Measurements from ENCODE around the gene PRKCH. TPM values are rescaled to one million over a fixed set of nuclear protein-coding genes. Genes with fewer than 3 reads are reported as not detected.

The PRKCH gene
- total and polyA plus RNA-seq, 4 donors = 1.8 to 77.2 (median 33.6) TPM

- DNase-seq = no peak
- 54 to 56% methylated on average over 5 of the region's 5 CpGs for WGBS, 2 donors
- peaks cover 9 to 17% of the 10 kb centered on the region in 2 donors for H3K4me1 ChIP-seq (ENCODE audit: control insufficient read depth in 1 of 2, insufficient read depth in 2 of 2, low read length in 2 of 2)
- H3K27ac ChIP-seq (ENCODE audit: low read depth in 1 of 2, low read length in 2 of 2) = peak overlapping the region; percentile 80 to 87
- no peaks in the 10 kb centered on the region for H3K9me3 ChIP-seq (ENCODE audit: control insufficient read depth, low read length)
- no peak for ATAC-seq (ENCODE audit: low FRiP score)
- H3K27me3 ChIP-seq (ENCODE audit: control insufficient read depth in 1 of 2, insufficient read depth in 2 of 2, low read length in 1 of 2) = no peaks in the 10 kb centered on the region
- intact Hi-C loops (cut with DNase I) = loop anchor here (2.0 to 5.0 kb wide), 6 partner anchors 24 to 110 kb away; partner anchors contain the start of gene HIF1A (in 2 of the 2)
- H3K36me3 ChIP-seq (ENCODE audit: control insufficient read depth in 1 of 2, insufficient read depth in 2 of 2, low read length in 1 of 2) = no peaks in the 10 kb centered on the region
- H3K4me3 ChIP-seq (ENCODE audit: low read length in 2 of 2) = no peak overlapping the region
Observed at GRCh38 chr14:61587081-61587713, 265.8 kb downstream of the PRKCH start.

- Histone ChIP-seq H3K9me3 (ENCODE audit: control insufficient read depth, low read length) (no peaks in the 10 kb centered on the region), H3K4me1 (ENCODE audit: control insufficient read depth in 1 of 2, insufficient read depth in 2 of 2, low read length in 2 of 2) (peaks cover 9 to 17% of the 10 kb centered on the region in 2 donors), H3K27me3 (ENCODE audit: control insufficient read depth in 1 of 2, insufficient read depth in 2 of 2, low read length in 1 of 2) (no peaks in the 10 kb centered on the region), H3K27ac (ENCODE audit: low read depth in 1 of 2, low read length in 2 of 2) (peak overlapping the region; percentile 70 to 79), H3K36me3 (ENCODE audit: control insufficient read depth in 1 of 2, insufficient read depth in 2 of 2, low read length in 1 of 2) (no peaks in the 10 kb centered on the region), H3K4me3 (ENCODE audit: low read length in 2 of 2) (no peak overlapping the region)
- intact Hi-C loops (cut with DNase I) = loop anchor here (5.0 kb wide), 4 partner anchors 36 to 111 kb away; partner anchors contain the start of gene HIF1A (in 1 of the 2)
- ATAC-seq (ENCODE audit: low FRiP score) (peak; percentile 50), DNase-seq (peak in 1 of 2 donors; percentile 76)
- WGBS, 2 donors = 26 to 36% methylated on average over 6 of the region's 6 CpGs
Observed at GRCh38 chr14:61588419-61588901, 267.1 kb downstream of the PRKCH start.

- Histone ChIP-seq H3K4me1 (ENCODE audit: control insufficient read depth in 1 of 2, insufficient read depth in 2 of 2, low read length in 2 of 2) (peaks cover 9 to 17% of the 10 kb centered on the region in 2 donors), H3K4me3 (ENCODE audit: low read length in 2 of 2) (no peak overlapping the region), H3K27ac (ENCODE audit: low read depth in 1 of 2, low read length in 2 of 2) (no peak overlapping the region), H3K9me3 (ENCODE audit: control insufficient read depth, low read length) (no peaks in the 10 kb centered on the region), H3K36me3 (ENCODE audit: control insufficient read depth in 1 of 2, insufficient read depth in 2 of 2, low read length in 1 of 2) (no peaks in the 10 kb centered on the region), H3K27me3 (ENCODE audit: control insufficient read depth in 1 of 2, insufficient read depth in 2 of 2, low read length in 1 of 2) (no peaks in the 10 kb centered on the region)
- intact Hi-C loops (cut with DNase I) = loop anchor here (5.0 kb wide), 4 partner anchors 38 to 113 kb away; partner anchors contain the start of gene HIF1A (in 1 of the 2)
- ATAC-seq (ENCODE audit: low FRiP score) = no peak
- 86 to 90% methylated on average over 12 of the region's 12 CpGs for WGBS, 2 donors
- DNase-seq = no peak
Observed at GRCh38 chr14:61589691-61590581, 268.6 kb downstream of the PRKCH start.

GRCh38 chr14:61591862-61592261 is 270.5 kb downstream of the PRKCH start:
- no peak overlapping the region for H3K27ac ChIP-seq (ENCODE audit: low read depth in 1 of 2, low read length in 2 of 2)
- WGBS, 2 donors = 97 to 98% methylated on average over 2 of the region's 2 CpGs
- no peak overlapping the region for H3K4me3 ChIP-seq (ENCODE audit: low read length in 2 of 2)
- H3K9me3 ChIP-seq (ENCODE audit: control insufficient read depth, low read length) = no peaks in the 10 kb centered on the region
- no peaks in the 10 kb centered on the region for H3K27me3 ChIP-seq (ENCODE audit: control insufficient read depth in 1 of 2, insufficient read depth in 2 of 2, low read length in 1 of 2)
- peaks cover 5 to 12% of the 10 kb centered on the region in 2 donors for H3K4me1 ChIP-seq (ENCODE audit: control insufficient read depth in 1 of 2, insufficient read depth in 2 of 2, low read length in 2 of 2)
- intact Hi-C loops (cut with DNase I) = no loop called here
- no peaks in the 10 kb centered on the region for H3K36me3 ChIP-seq (ENCODE audit: control insufficient read depth in 1 of 2, insufficient read depth in 2 of 2, low read length in 1 of 2)
- ATAC-seq (ENCODE audit: low FRiP score) (no peak), DNase-seq (peak in 1 of 2 donors; percentile 66)

- Histone ChIP-seq H3K27ac (ENCODE audit: low read depth in 1 of 2, low read length in 2 of 2) (no peak overlapping the region), H3K27me3 (ENCODE audit: control insufficient read depth in 1 of 2, insufficient read depth in 2 of 2, low read length in 1 of 2) (no peaks in the 10 kb centered on the region), H3K4me1 (ENCODE audit: control insufficient read depth in 1 of 2, insufficient read depth in 2 of 2, low read length in 2 of 2) (peaks cover 0 to 2% of the 10 kb centered on the region in 2 donors), H3K36me3 (ENCODE audit: control insufficient read depth in 1 of 2, insufficient read depth in 2 of 2, low read length in 1 of 2) (no peaks in the 10 kb centered on the region), H3K9me3 (ENCODE audit: control insufficient read depth, low read length) (no peaks in the 10 kb centered on the region), H3K4me3 (ENCODE audit: low read length in 2 of 2) (no peak overlapping the region)
- DNase-seq (no peak), ATAC-seq (ENCODE audit: low FRiP score) (no peak)
- 78 to 87% methylated on average over 3 of the region's 3 CpGs for WGBS, 2 donors
- intact Hi-C loops (cut with DNase I) = no loop called here
Observed at GRCh38 chr14:61593330-61593729, 272.0 kb downstream of the PRKCH start.

- Histone ChIP-seq H3K4me3 (ENCODE audit: low read length in 2 of 2) (no peak overlapping the region), H3K9me3 (ENCODE audit: control insufficient read depth, low read length) (no peaks in the 10 kb centered on the region), H3K36me3 (ENCODE audit: control insufficient read depth in 1 of 2, insufficient read depth in 2 of 2, low read length in 1 of 2) (no peaks in the 10 kb centered on the region), H3K27me3 (ENCODE audit: control insufficient read depth in 1 of 2, insufficient read depth in 2 of 2, low read length in 1 of 2) (no peaks in the 10 kb centered on the region), H3K4me1 (ENCODE audit: control insufficient read depth in 1 of 2, insufficient read depth in 2 of 2, low read length in 2 of 2) (peaks cover 0 to 8% of the 10 kb centered on the region in 2 donors), H3K27ac (ENCODE audit: low read depth in 1 of 2, low read length in 2 of 2) (no peak overlapping the region)
- 31 to 44% methylated on average over 5 of the region's 5 CpGs for WGBS, 2 donors
- intact Hi-C loops (cut with DNase I) = no loop called here
- ATAC-seq (ENCODE audit: low FRiP score) = no peak
- no peak for DNase-seq
Observed at GRCh38 chr14:61596990-61597389, 275.6 kb downstream of the PRKCH start.

- no peak for ATAC-seq (ENCODE audit: low FRiP score)
- Histone ChIP-seq H3K27ac (ENCODE audit: low read depth in 1 of 2, low read length in 2 of 2) (no peak overlapping the region), H3K4me3 (ENCODE audit: low read length in 2 of 2) (no peak overlapping the region), H3K36me3 (ENCODE audit: control insufficient read depth in 1 of 2, insufficient read depth in 2 of 2, low read length in 1 of 2) (no peaks in the 10 kb centered on the region), H3K27me3 (ENCODE audit: control insufficient read depth in 1 of 2, insufficient read depth in 2 of 2, low read length in 1 of 2) (no peaks in the 10 kb centered on the region), H3K9me3 (ENCODE audit: control insufficient read depth, low read length) (no peaks in the 10 kb centered on the region), H3K4me1 (ENCODE audit: control insufficient read depth in 1 of 2, insufficient read depth in 2 of 2, low read length in 2 of 2) (peaks cover 0 to 8% of the 10 kb centered on the region in 2 donors)
- 0 to 1% methylated on average over 1 of the region's 1 CpG for WGBS, 2 donors
- DNase-seq = no peak
- intact Hi-C loops (cut with DNase I) = no loop called here
Observed at GRCh38 chr14:61598980-61599379, 277.6 kb downstream of the PRKCH start.

- Histone ChIP-seq H3K27ac (ENCODE audit: low read depth in 1 of 2, low read length in 2 of 2) (no peak overlapping the region), H3K36me3 (ENCODE audit: control insufficient read depth in 1 of 2, insufficient read depth in 2 of 2, low read length in 1 of 2) (no peaks in the 10 kb centered on the region), H3K9me3 (ENCODE audit: control insufficient read depth, low read length) (no peaks in the 10 kb centered on the region), H3K4me1 (ENCODE audit: control insufficient read depth in 1 of 2, insufficient read depth in 2 of 2, low read length in 2 of 2) (peaks cover 0 to 6% of the 10 kb centered on the region in 2 donors), H3K4me3 (ENCODE audit: low read length in 2 of 2) (no peak overlapping the region), H3K27me3 (ENCODE audit: control insufficient read depth in 1 of 2, insufficient read depth in 2 of 2, low read length in 1 of 2) (no peaks in the 10 kb centered on the region)
- 98 to 100% methylated on average over 1 of the region's 1 CpG for WGBS, 2 donors
- DNase-seq (no peak), ATAC-seq (ENCODE audit: low FRiP score) (no peak)
- intact Hi-C loops (cut with DNase I) = no loop called here
Observed at GRCh38 chr14:61599942-61600341, 278.6 kb downstream of the PRKCH start.
